AG04450 (cell line): ENCODE measurements around the gene BRD2. TPM values are rescaled to one million over a fixed set of nuclear protein-coding genes. Genes with fewer than 3 reads are reported as not detected.

Experiments
- CTCF ChIA-PET: fragments of 300-600, 350-600 bp; formaldehyde crosslinking; extraction: SDS; loops from one replicate; lab custom pipeline; 2022; ENCODE audit warnings: antibody characterized with exemption, inconsistent platforms; lab: Charles Lee
- POLR2A ChIA-PET: fragments of 350-600 bp; formaldehyde crosslinking; extraction: SDS; loops from one replicate; lab custom pipeline; 2021; ENCODE audit warnings: antibody characterized with exemption, inconsistent platforms; lab: Yijun Ruan, JAX
- DNase-seq: peaks from one replicate; pipeline ENCODE4 v3.0.0-alpha.2; 2011; ENCODE audit warnings: low read depth, low spot score
- H3K27ac ChIP-seq: one replicate; pipeline ENCODE4 v1.5.1; 2012; ENCODE audit warnings: low read depth, low read length, control low read depth
- H3K27me3 ChIP-seq: one replicate; pipeline ENCODE4 v1.6.0; 2012; ENCODE audit warnings: low read length; ENCODE audit not compliant: control insufficient read depth, insufficient read depth
- H3K4me3 ChIP-seq: 2 replicates; pipeline ENCODE4 v1.5.1; 2011; ENCODE audit warnings: mild to moderate bottlenecking, low read depth, low read length, control low read depth
- H3K9me3 ChIP-seq: 2 replicates; pipeline ENCODE4 v1.5.1; 2012; ENCODE audit warnings: low read length; ENCODE audit not compliant: control insufficient read depth, insufficient read depth
- polyA plus RNA-seq: library from polyadenylated mRNA; depleted of rRNA; stranded (reverse); fragments of >200 nt; gene quantifications from 2 replicates; pipeline ENCODE4 v1.2.3, GENCODE V29; 2011
- TF ChIP-seq, protein P1 (sequence below): IDR thresholded peaks from 2 replicates; pipeline ENCODE4 v1.5.1; 2011; ENCODE audit warnings: low read depth, low read length, control low read depth, inconsistent platforms

The BRD2 gene
- polyA plus RNA-seq, 1 experiment = 138 TPM

DNA sequence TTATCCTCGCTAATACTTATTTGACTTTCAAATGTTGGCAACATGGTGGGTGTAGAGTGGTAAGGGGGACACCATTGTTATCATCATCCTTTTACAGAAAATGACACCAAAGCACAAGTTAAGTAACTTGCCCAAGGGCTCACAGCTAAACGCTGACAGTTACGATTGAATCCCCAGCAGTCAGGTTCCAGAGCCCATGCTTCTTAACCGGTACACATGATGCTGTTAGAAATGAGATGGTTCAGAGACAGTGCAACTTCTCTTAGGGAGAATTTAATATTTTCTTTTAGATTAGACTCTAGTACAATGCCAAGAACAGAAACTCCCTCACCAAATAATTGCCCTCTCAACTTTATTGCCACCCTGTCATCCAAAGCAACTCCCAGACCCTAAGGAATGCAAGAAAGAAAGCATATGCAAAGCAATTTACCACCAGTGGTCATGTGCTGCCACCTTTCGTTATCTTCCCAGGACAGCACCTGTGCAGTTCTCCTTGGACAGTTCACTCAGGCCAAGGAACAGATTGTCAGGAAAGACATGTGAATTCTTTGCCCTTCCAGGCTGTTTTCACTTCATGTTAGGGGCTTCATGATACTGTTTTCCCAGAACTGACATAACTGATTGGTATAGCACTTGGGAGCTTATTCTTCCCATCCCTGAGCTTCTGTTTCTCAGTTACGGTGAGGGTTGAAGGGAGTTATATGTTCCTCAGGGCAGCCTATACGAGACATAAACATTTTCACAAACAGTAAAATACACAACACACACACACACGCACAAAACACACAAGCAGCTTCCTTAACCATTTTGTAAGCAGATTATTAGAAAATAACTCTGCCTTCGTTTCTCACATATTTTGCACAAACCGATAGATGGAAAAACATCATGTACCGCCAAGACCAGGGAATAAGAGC is 20.6 kb upstream of the BRD2 start:
- CTCF ChIA-PET = interaction anchor here (0.6 to 2.6 kb wide), 7 partner anchors 14 to 110 kb away, joined by 3 to 40 read pairs (median 11); partner anchors contain the start of gene TAP2

DNA sequence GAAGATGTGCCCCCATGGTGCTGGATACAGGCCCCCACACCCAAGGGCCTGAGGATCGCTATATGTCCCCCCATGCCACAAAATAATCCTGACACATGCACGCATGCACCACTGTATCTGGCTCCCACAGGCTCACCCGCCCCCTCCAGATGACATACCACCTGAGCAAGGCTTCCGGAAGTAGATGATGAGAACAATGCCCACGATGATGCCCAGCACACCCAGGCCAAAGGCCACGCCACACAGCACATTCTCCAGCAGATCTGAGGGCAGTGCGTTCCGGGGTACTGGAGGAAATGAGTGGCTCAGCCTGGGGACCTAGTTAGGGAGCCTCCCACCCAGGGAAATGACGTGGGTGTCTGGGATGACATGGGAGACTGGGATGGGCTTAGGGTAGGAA is 19.3 kb upstream of the BRD2 start:
- H3K27ac ChIP-seq = no peak overlapping the region
- H3K27me3 ChIP-seq = no peaks in the 10 kb centered on the region
- DNase-seq = no peak
- POLR2A ChIA-PET = no interaction called here
- H3K9me3 ChIP-seq = no peaks in the 10 kb centered on the region
- no peak overlapping the region for H3K4me3 ChIP-seq
- CTCF ChIA-PET = interaction anchor here (2.6 kb wide), 1 partner anchor 15 kb away, joined by 40 read pairs; no protein-coding TSS in a partner anchor
- TF ChIP-seq, protein P1, sequence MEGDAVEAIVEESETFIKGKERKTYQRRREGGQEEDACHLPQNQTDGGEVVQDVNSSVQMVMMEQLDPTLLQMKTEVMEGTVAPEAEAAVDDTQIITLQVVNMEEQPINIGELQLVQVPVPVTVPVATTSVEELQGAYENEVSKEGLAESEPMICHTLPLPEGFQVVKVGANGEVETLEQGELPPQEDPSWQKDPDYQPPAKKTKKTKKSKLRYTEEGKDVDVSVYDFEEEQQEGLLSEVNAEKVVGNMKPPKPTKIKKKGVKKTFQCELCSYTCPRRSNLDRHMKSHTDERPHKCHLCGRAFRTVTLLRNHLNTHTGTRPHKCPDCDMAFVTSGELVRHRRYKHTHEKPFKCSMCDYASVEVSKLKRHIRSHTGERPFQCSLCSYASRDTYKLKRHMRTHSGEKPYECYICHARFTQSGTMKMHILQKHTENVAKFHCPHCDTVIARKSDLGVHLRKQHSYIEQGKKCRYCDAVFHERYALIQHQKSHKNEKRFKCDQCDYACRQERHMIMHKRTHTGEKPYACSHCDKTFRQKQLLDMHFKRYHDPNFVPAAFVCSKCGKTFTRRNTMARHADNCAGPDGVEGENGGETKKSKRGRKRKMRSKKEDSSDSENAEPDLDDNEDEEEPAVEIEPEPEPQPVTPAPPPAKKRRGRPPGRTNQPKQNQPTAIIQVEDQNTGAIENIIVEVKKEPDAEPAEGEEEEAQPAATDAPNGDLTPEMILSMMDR = no peak

More for the DNA sequence above, 20.6 kb upstream of the BRD2 start:
- no peak overlapping the region for H3K27ac ChIP-seq
- H3K9me3 ChIP-seq = no peaks in the 10 kb centered on the region
- no peak overlapping the region for H3K4me3 ChIP-seq
- no peaks in the 10 kb centered on the region for H3K27me3 ChIP-seq
- TF ChIP-seq, protein P1 = peak; percentile 56
- POLR2A ChIA-PET = no interaction called here
- no peak for DNase-seq

DNA sequence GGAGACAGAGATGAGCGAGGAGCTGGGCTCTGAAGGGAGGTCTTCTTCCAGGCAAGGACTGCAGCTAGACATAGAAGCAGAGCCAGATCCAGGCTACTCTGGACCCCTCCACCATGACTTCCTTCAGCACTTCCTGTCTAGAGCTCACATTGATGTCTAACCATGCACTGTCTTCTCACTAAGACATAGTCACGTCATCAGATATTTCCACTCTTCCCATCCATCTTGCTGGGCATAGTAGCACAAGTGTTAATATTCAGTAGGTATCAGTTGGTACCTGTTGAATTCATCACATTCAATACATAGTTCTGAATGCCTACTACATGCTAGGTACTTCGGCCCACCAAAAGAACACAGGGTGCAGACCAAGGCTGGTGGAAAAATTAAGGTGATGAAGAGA is 18.4 kb upstream of the BRD2 start:
- DNase-seq = no peak
- Histone ChIP-seq H3K9me3 (no peaks in the 10 kb centered on the region), H3K4me3 (no peak overlapping the region), H3K27me3 (no peaks in the 10 kb centered on the region), H3K27ac (no peak overlapping the region)
- ChIA-PET CTCF (interaction anchor here (1.0 to 7.0 kb wide), 5 partner anchors 16 to 111 kb away, joined by 3 to 144 read pairs (median 4); no protein-coding TSS in a partner anchor), POLR2A (interaction anchor here (1.4 to 2.1 kb wide), 2 partner anchors 21 to 22 kb away, joined by 3 to 8 read pairs; no protein-coding TSS in a partner anchor)
- TF ChIP-seq, protein P1 = no peak

DNA sequence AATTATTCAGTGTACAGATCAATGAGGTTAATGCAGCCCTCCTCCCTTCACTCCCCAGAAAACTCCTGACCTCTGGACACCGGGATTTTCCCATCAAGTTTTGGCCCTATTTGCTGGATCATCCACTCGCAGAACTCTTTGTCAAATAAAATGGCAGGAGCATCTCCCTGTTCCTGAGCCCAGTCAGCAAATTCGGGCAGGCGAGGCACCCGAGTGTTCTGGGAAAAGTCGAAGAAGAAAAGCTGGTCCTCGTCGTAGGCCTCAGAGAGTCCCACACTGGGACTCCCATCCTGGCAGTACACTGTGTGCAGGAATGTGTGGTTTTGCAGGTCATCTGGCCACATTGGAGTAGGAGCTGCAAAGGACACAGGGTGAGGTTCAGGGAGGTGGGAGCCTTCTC is 17.9 kb upstream of the BRD2 start:
- CTCF ChIA-PET = interaction anchor here (1.0 to 7.0 kb wide), 5 partner anchors 17 to 111 kb away, joined by 3 to 144 read pairs (median 4); no protein-coding TSS in a partner anchor
- DNase-seq = no peak

More for the DNA sequence above, 17.9 kb upstream of the BRD2 start:
- H3K4me3 ChIP-seq = no peak overlapping the region
- TF ChIP-seq, protein P1 = no peak
- no peak overlapping the region for H3K27ac ChIP-seq
- H3K27me3 ChIP-seq = no peaks in the 10 kb centered on the region
- no peaks in the 10 kb centered on the region for H3K9me3 ChIP-seq
- POLR2A ChIA-PET = interaction anchor here (1.4 to 2.1 kb wide), 2 partner anchors 20 to 21 kb away, joined by 3 to 8 read pairs; no protein-coding TSS in a partner anchor
